Amygdala (tissue), 56 donors: ENCODE results near the gene MTCH2.
"Not testable (repeated sequence)": the region's sequence is repeated elsewhere in the genome, so short reads cannot be mapped to it uniquely, and the experiment has no call there.

Source experiments
- DNase-seq, 56 donors: peaks; one replicate each; lab custom pipeline; 2025; lab: John Stamatoyannopoulos, UW

Gene MTCH2

GRCh38 chr11:47642099-47642855, at the start of gene MTCH2:
Gene MTCH2, minus strand, starts transcription at chr11:47642559. Its CDS starts 94 bp downstream, at chr11:47642465.
- DNase-seq: peak; percentile 79 to 99 (median 93)

GRCh38 chr11:47691979-47692378, 49.6 kb upstream of the MTCH2 start:
- DNase-seq: no peak

GRCh38 chr11:47689480-47689879, 47.1 kb upstream of the MTCH2 start:
- no peak for DNase-seq

- DNase-seq: no peak
These were observed 46.6 kb upstream of the MTCH2 start for GRCh38 chr11:47688991-47689390.

- DNase-seq: no peak
These were observed 45.8 kb upstream of the MTCH2 start for GRCh38 chr11:47688111-47688510.

- DNase-seq: not testable (repeated sequence)
These were observed 44.3 kb upstream of the MTCH2 start for GRCh38 chr11:47686704-47687103.

GRCh38 chr11:47686151-47686550, 43.8 kb upstream of the MTCH2 start:
- no peak for DNase-seq

GRCh38 chr11:47675851-47676250, 33.5 kb upstream of the MTCH2 start:
- no peak for DNase-seq

GRCh38 chr11:47672283-47672730, 29.9 kb upstream of the MTCH2 start:
- no peak for DNase-seq

- DNase-seq: no peak
These were observed 27.5 kb upstream of the MTCH2 start for GRCh38 chr11:47669856-47670255.

GRCh38 chr11:47668665-47669064, 26.3 kb upstream of the MTCH2 start:
- DNase-seq: no peak

GRCh38 chr11:47667555-47667954, 25.2 kb upstream of the MTCH2 start:
- no peak for DNase-seq

- no peak for DNase-seq
These were observed 24.8 kb upstream of the MTCH2 start for GRCh38 chr11:47667135-47667534.

- not testable (repeated sequence) for DNase-seq
These were observed 22.6 kb upstream of the MTCH2 start for GRCh38 chr11:47664936-47665335.

GRCh38 chr11:47661245-47661644, 18.9 kb upstream of the MTCH2 start:
- no peak for DNase-seq

- DNase-seq: no peak
These were observed 16.9 kb upstream of the MTCH2 start for GRCh38 chr11:47659276-47659675.

GRCh38 chr11:47656260-47656885, 14.0 kb upstream of the MTCH2 start:
- DNase-seq: no peak

GRCh38 chr11:47651818-47652469, 9.6 kb upstream of the MTCH2 start:
- DNase-seq: no peak

GRCh38 chr11:47649276-47649675, 6.9 kb upstream of the MTCH2 start:
- no peak for DNase-seq

GRCh38 chr11:47646019-47646418, 3.7 kb upstream of the MTCH2 start:
- DNase-seq: no peak

GRCh38 chr11:47645500-47645899, 3.1 kb upstream of the MTCH2 start:
- DNase-seq: no peak
